H1 (cell line): ENCODE measurements around the gene PPIF. TPM values are rescaled to one million over a fixed set of nuclear protein-coding genes. Genes with fewer than 3 reads are reported as not detected.

ENCODE experiments used
- GTF2F1 ChIP-seq: IDR thresholded peaks from 2 replicates; pipeline ENCODE4 v1.6.1; 2012; ENCODE audit warnings: low read depth, low read length, improper control_type of control experiment, borderline replicate concordance
- polyA plus RNA-seq, 7 experiments: library from polyadenylated mRNA; depleted of rRNA in 3 of 7; stranded (reverse) in 5 of 7; unstranded in 2 of 7; fragments of >200 nt in 5 of 7; fragments of 200-250 nt in 2 of 7; gene quantifications; 1 replicate in 5 of 7; 2 replicates in 1 of 7; 4 replicates in 1 of 7; pipeline versions ENCODE4 v1.2.1 to v1.2.3, GENCODE V29; 2011 to 2013; ENCODE audit warnings: missing spikeins in 2 of 7, mixed read lengths in 2 of 7
- total RNA-seq: library from RNA; stranded (reverse); fragmentation: NEBNext Ultra II Directional; extraction: Animal tissue kit (Norgen Biotek cat#: 25700); gene quantifications from 2 replicates; pipeline ENCODE4 v1.2.1, GENCODE V29; 2021

The PPIF gene
- total and polyA plus RNA-seq, 2 of the 8 experiments (the other 6 are each of a cell fraction or from before 2014, with no cell fraction given) = 70.2 to 77.6 TPM

DNA sequence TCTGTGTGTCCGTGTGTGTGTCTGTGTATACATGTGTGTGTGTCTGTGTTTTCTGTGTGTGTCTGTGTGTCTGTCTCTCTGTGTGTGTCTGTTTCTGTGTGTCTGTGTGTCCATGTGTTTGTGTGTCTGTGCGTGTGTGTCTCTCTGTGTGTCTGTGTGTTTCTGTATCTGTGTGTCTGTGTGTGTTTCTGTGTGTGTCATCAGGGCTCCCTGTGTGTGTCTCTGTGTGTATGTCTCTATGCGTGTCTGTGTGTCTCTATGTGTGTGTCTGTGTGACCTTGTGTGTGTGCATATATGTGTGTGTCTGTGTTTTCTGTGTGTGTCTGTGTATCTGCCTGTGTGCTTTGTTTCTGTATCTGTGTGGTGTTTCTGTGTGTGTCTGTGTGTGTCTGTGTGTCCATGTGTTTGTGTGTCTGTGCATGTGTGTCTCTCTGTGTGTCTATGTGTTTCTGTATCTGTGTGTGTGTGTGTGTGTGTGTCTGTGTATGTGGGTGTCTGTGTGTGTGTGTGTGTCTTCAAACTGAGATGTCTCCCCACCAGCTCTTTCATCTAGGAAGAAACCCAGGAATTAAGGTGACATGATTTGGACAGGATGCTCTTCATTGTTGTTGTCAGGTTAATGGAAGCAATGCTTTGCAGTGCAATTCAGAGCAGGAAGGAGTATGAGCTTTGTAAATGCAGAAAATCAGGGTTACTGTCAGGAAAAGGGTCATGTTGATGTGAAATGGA, 20.7 kb upstream of the PPIF start (continued):
- no peak for TF ChIP-seq GTF2F1
